HG03280 (cell line): ENCODE measurements around the gene SLC6A1.

Source experiments
- ATAC-seq: cut with Tn5 transposase; IDR thresholded peaks from one replicate; pipeline ENCODE4 v1.9.1; 2021; ENCODE audit warnings: mild to moderate bottlenecking, moderate library complexity; ENCODE audit not compliant: unreplicated experiment

SLC6A1 gene

DNA sequence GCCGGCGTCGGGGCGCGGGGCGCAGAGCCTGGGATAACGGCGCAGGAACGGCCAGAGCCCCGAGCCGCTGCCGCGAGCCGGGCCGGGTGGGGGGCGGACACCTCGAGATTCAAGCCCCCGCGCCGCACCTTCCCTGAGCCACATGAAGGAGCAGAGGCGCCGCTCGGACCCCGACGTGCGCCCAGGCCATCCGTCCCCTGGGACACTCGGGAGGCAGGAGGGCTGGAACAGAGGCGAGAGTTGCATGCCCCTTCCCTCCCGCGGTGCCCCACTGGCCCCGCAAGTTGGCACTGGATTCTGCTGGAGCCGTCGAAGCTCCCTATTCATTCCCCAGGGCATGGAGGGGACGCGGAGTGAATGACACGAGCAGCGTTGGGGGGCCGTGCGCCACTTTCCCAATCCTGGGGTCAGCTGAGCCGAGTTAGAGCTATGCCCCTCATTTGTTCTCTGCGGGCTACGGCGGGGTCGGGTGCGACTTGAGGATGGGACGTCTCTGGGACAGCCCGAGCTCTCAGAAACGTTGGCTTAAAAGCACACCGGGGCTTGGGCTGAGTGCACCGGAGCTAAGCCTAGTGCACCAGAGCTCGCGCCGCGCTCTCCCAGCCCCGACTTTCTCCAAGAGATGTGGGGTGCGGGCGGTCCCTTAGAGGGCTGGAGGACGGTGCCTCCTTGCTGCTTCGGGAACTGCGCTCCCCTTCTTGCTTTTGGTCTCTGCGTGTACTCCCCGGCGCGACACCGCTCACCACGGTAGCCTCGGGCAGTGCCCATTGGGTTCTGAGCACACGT lies 588 bp downstream of the SLC6A1 start:
- no peak for ATAC-seq

DNA sequence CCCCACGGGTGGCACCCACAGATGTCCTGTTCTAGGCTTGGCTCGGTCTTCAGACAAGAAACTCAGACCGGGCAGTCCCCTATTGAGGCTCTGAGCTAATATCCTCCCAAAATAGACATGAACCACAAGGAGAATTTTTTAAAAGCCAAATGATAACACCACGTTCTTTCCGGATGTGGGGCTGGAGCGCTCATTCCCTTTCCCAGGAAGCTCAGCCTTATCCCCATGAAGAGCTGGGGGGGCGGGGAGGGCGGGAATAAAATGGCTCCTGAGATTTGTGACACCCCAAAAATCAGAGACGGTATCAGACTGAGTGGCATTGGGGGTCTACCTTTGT lies 1.1 kb downstream of the SLC6A1 start:
- ATAC-seq = no peak

- no peak for ATAC-seq
These were observed 1.8 kb downstream of the SLC6A1 start for GRCh38 chr3:10994306-10994705.

GRCh38 chr3:10995871-10996270 lies 3.3 kb downstream of the SLC6A1 start:
- ATAC-seq = no peak

GRCh38 chr3:10996345-10997013 lies 3.9 kb downstream of the SLC6A1 start:
- no peak for ATAC-seq

GRCh38 chr3:10997196-10997595 lies 4.6 kb downstream of the SLC6A1 start:
- ATAC-seq = no peak

GRCh38 chr3:10998542-10998941 lies 6.0 kb downstream of the SLC6A1 start:
- no peak for ATAC-seq

DNA sequence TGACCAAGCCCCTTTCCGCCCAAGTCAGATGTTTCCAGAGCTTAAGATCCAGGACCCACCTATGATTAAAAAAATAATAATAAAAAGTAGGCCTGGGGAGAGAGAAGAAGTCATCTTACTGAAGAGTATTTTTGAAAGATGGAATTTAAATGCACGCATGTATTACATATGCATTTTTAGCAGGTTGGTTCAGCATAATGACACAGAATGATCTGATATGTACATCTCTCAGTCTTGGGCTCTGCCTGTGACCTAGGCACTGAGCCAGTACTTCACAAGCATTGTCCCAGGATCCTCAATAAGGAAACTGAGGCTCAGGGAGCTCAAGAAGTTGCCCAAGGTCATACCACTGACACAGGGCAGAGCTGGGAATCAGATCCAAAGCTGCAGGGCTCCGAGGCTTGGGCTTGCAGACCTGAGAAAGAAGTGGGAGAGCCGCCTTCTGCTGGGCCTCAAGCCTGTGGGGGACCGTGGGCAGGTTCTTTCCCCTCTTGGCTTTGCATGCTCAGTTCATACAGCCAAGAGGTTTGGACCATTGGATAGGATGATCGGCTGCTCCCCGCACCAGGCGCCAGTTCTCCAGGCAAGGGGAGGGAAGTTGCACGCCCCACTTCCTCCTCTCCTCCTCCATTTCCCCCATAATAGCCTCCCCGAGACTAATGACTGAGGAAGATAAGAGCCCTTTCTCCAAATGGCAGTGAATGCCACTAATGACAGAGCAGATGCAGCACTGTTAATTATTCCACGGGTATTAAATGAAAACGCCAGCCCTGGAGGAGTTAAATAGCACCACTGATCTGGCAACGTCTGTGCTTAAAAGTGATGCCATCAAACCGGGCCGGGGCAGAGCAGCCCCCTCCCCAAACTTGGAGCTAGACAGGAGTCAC lies 6.9 kb downstream of the SLC6A1 start:
- ATAC-seq = no peak

- no peak for ATAC-seq
These were observed 8.0 kb downstream of the SLC6A1 start for GRCh38 chr3:11000528-11000927.

- no peak for ATAC-seq
These were observed 8.6 kb downstream of the SLC6A1 start for GRCh38 chr3:11001020-11001657.

DNA sequence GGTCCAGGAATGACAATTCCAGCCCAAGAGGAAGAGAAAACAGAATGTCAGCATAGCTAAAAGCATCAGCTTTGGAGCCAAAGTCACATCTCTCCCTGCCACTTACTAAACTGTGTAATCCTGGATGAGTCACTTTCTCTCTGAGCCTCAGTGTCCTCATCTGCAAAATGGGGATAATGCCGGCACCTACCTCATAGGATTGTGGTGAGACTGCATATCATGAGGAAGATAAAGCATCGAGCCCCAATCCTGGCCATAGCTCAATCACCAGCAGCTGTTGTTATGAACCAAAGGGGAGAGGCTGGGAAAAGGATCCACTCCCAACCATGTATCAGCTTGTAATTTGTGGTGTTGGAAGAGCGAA lies 9.1 kb downstream of the SLC6A1 start:
- no peak for ATAC-seq

GRCh38 chr3:11002371-11002807 lies 9.8 kb downstream of the SLC6A1 start:
- ATAC-seq = no peak

GRCh38 chr3:11004563-11004962 lies 12.0 kb downstream of the SLC6A1 start:
- no peak for ATAC-seq

GRCh38 chr3:11005686-11006256 lies 13.2 kb downstream of the SLC6A1 start:
- ATAC-seq = no peak

DNA sequence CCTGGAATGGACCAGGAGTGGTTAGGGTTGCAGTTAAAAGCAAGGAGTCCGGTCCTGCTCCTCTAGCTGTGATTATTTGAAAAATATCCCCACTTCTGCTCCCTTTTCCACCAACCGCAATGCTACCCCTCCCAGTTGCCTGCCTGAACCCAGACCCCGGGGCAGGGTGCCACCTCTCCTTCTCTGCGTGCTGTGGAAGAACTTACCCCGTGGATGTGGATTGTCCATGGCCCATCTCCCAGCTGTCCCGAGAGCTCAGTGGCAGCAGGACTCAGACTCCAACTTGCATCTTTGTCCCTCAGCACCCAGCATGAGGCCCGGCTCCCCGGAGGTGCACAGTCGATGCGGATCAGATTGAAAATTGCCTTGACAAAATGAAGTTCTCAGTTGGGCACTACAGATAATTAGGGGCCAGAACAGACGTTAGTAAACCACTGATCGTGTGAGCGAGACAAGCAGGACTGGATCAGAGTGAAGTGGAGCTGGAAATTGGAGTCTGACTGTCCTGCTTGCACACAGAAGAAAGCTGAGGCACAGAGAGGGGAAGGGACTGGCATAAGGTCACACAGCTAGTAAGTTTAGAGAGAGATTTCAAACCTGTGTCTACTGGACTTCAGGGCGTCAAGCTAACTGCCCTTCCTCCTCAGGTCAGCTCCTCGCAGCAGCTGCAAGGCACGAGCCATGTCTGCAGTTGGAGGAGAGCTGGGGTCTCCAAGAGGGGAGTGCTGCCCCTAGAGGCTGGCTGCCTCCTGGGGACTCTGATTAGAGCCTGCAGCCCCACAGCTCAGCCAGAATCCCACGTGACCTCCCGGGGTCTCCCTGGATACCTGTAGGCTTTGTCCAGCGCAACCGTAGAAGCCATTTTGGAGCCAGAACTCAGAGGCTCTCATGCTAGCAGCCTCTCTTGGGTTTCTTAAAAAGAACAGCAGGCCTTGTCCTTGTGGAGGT lies 14.7 kb downstream of the SLC6A1 start:
- no peak for ATAC-seq

GRCh38 chr3:11009898-11010297 lies 17.4 kb downstream of the SLC6A1 start:
- no peak for ATAC-seq

- no peak for ATAC-seq
These were observed 18.0 kb downstream of the SLC6A1 start for GRCh38 chr3:11010426-11011165.

- no peak for ATAC-seq
These were observed 21.7 kb downstream of the SLC6A1 start for GRCh38 chr3:11014253-11014652.

GRCh38 chr3:11014752-11015151 lies 22.2 kb downstream of the SLC6A1 start:
- no peak for ATAC-seq
